COLO668 (cell line): ENCODE measurements around the gene WDR86.

Experiments
- DNase-seq: peaks from one replicate; lab custom pipeline; 2025; ENCODE audit not compliant: unreplicated experiment; lab: John Stamatoyannopoulos, UW

The WDR86 gene

GRCh38 chr7:151408839-151409666 is 785 bp downstream of the WDR86 start:
- peak; percentile 19 for DNase-seq

- no peak for DNase-seq
Measured at GRCh38 chr7:151408498-151408838, 1.4 kb downstream of the WDR86 start.

- no peak for DNase-seq
Measured at GRCh38 chr7:151406886-151407583, 2.8 kb downstream of the WDR86 start.

- DNase-seq, result no peak
Measured at GRCh38 chr7:151406051-151406875, 3.6 kb downstream of the WDR86 start.

GRCh38 chr7:151405588-151405987 is 4.2 kb downstream of the WDR86 start:
- DNase-seq, result no peak

- no peak for DNase-seq
Measured at GRCh38 chr7:151405056-151405455, 4.8 kb downstream of the WDR86 start.

GRCh38 chr7:151404216-151405011 is 5.4 kb downstream of the WDR86 start:
- DNase-seq, result no peak

GRCh38 chr7:151403764-151404163 is 6.1 kb downstream of the WDR86 start:
- DNase-seq, result peak; percentile 26

GRCh38 chr7:151402029-151402835 is 7.6 kb downstream of the WDR86 start:
- no peak for DNase-seq

- peak; percentile 41 for DNase-seq
Measured at GRCh38 chr7:151400626-151401315, 9.1 kb downstream of the WDR86 start.

GRCh38 chr7:151399906-151400305 is 9.9 kb downstream of the WDR86 start:
- DNase-seq, result no peak

GRCh38 chr7:151399305-151399601 is 10.6 kb downstream of the WDR86 start:
- no peak for DNase-seq

GRCh38 chr7:151398446-151399304 is 11.2 kb downstream of the WDR86 start:
- DNase-seq, result no peak

- no peak for DNase-seq
Measured at GRCh38 chr7:151397026-151397425, 12.8 kb downstream of the WDR86 start.

- no peak for DNase-seq
Measured at GRCh38 chr7:151396328-151396970, 13.4 kb downstream of the WDR86 start.

GRCh38 chr7:151395036-151395367 is 14.8 kb downstream of the WDR86 start:
- no peak for DNase-seq

GRCh38 chr7:151394076-151395035 is 15.5 kb downstream of the WDR86 start:
- no peak for DNase-seq
